ENCODE data around the gene TXK.

The TXK gene

GRCh38 chr4:48046059-48046458 is 88.0 kb downstream of the TXK start:
- DNase-seq, result no peak

GRCh38 chr4:48044298-48044697 is 89.8 kb downstream of the TXK start:
- no peak for DNase-seq

- no peak for DNase-seq
These were observed 90.5 kb downstream of the TXK start for GRCh38 chr4:48043504-48043903.

GRCh38 chr4:48042979-48043461 is 91.0 kb downstream of the TXK start:
- DNase-seq, result no peak

GRCh38 chr4:48041535-48042137 is 92.4 kb downstream of the TXK start:
- no peak for DNase-seq

- no peak for DNase-seq
These were observed 94.5 kb downstream of the TXK start for GRCh38 chr4:48039561-48039960.

- DNase-seq, result no peak
These were observed 95.4 kb downstream of the TXK start for GRCh38 chr4:48038666-48039065.

- no peak for DNase-seq
These were observed 97.0 kb downstream of the TXK start for GRCh38 chr4:48037117-48037462.

- no peak for DNase-seq
These were observed 98.1 kb downstream of the TXK start for GRCh38 chr4:48035952-48036351.

GRCh38 chr4:48033825-48034413 is 100.1 kb downstream of the TXK start:
- DNase-seq, result peak in 1 of 2 experiments; percentile 35

- no peak for DNase-seq
These were observed 100.6 kb downstream of the TXK start for GRCh38 chr4:48033412-48033811.

- DNase-seq, result no peak
These were observed 101.3 kb downstream of the TXK start for GRCh38 chr4:48032721-48033120.

GRCh38 chr4:48031802-48032525 is 102.1 kb downstream of the TXK start:
- DNase-seq, result no peak

- DNase-seq, result no peak
These were observed 103.6 kb downstream of the TXK start for GRCh38 chr4:48030470-48030869.

GRCh38 chr4:48028696-48029095 is 105.4 kb downstream of the TXK start:
- no peak for DNase-seq

GRCh38 chr4:48027653-48028052 is 106.4 kb downstream of the TXK start:
- DNase-seq, result no peak

- no peak for DNase-seq
These were observed 109.0 kb downstream of the TXK start for GRCh38 chr4:48025005-48025404.

- DNase-seq, result no peak
These were observed 109.5 kb downstream of the TXK start for GRCh38 chr4:48024522-48024921.

- no peak for DNase-seq
These were observed 111.8 kb downstream of the TXK start for GRCh38 chr4:48022192-48022799.

GRCh38 chr4:48021100-48021499 is 113.0 kb downstream of the TXK start:
- DNase-seq, result no peak

GRCh38 chr4:48018112-48018511 is 115.9 kb downstream of the TXK start:
- no peak for DNase-seq

- no peak for DNase-seq
These were observed 116.9 kb downstream of the TXK start for GRCh38 chr4:48017108-48017571.

Data from NCI-H446 (cell line).